H4 (cell line): ENCODE results near the gene PTPN20. TPM values are rescaled to one million over a fixed set of nuclear protein-coding genes. Genes with fewer than 3 reads are reported as not detected.

Source experiments
- DNase-seq: peaks from one replicate; pipeline ENCODE4 v3.0.0-alpha.2; 2015; ENCODE audit warnings: low spot score
- total RNA-seq: library from RNA; depleted of rRNA; stranded (reverse); fragments of >200 nt; shearing (Covaris generic); gene quantifications from 2 replicates; pipeline ENCODE4 v1.2.3, GENCODE V29; 2014

The PTPN20 gene
- total RNA-seq, 1 experiment from 2014 or later: not detected

GRCh38 chr10:47021850-47022249, 110.6 kb downstream of the PTPN20 start:
- no peak for DNase-seq

- no peak for DNase-seq
These were observed 111.3 kb downstream of the PTPN20 start for GRCh38 chr10:47022311-47023131.

- DNase-seq: no peak
These were observed 112.2 kb downstream of the PTPN20 start for GRCh38 chr10:47023237-47024045.

DNA sequence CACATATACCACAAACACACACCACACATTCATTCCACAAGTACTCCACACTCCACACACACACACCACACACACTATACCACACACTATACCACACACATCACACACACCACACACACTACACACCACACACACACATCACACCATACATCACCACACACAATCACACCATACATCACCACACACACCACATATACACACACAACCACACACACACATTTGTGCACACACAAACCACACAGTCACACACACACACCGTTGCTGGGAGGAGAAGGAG, 112.8 kb downstream of the PTPN20 start:
- no peak for DNase-seq

- DNase-seq: peak; percentile 66
These were observed 113.4 kb downstream of the PTPN20 start for GRCh38 chr10:47024399-47025252.

DNA sequence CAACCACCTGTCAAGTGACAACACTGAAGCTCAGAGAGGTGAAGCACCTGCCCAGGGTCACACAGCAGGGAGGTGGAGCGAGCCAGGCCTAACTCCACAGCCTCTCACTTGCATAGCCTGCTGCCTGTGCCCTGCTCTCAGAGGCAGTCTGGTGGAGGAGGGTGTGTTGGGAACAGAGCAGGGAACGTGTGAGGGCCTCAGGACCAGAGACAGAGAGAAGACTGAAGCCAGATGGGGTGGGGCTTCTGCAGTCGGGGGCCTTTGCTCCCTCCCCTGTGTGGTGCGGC, 114.0 kb downstream of the PTPN20 start:
- no peak for DNase-seq

- no peak for DNase-seq
These were observed 114.5 kb downstream of the PTPN20 start for GRCh38 chr10:47025540-47026300.

DNA sequence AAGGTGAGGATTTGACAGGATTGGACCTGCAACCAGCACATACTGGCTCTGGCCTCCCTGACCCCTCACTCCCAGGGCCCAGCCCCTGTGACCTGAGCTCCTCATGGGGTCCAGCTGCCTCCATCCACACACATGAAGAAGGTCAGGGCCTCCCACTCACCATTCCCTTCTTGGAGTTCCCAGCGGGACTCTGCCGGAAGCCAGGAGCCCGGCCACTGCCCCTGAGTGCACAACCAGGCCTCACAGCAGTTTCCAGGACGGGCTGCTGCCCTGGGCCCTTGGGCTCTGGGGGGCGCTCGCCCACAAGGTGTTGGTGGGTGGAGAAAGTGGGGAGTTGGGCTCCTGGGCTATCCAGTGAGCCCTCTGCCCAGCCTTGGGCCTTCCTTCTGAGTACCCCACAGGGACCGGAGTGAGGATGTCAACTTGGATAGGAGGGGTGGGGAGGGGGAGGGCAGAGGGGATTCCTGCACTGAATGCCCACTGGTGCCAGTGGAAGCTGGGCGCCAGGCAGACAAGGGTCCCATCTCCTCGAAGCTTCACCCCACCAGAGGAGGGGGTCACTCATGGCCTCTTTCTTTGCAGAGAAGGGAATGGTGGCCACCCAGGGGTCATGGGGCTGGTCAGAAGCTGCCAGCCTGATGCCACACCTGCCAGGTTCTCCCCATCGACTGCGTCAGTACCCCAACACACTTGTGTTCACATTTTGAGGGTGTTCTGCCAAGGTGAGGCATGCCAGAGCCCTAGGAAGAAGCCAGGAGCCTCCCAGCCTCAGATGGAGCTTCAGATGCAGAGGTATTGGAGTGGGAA, 115.3 kb downstream of the PTPN20 start:
- no peak for DNase-seq

DNA sequence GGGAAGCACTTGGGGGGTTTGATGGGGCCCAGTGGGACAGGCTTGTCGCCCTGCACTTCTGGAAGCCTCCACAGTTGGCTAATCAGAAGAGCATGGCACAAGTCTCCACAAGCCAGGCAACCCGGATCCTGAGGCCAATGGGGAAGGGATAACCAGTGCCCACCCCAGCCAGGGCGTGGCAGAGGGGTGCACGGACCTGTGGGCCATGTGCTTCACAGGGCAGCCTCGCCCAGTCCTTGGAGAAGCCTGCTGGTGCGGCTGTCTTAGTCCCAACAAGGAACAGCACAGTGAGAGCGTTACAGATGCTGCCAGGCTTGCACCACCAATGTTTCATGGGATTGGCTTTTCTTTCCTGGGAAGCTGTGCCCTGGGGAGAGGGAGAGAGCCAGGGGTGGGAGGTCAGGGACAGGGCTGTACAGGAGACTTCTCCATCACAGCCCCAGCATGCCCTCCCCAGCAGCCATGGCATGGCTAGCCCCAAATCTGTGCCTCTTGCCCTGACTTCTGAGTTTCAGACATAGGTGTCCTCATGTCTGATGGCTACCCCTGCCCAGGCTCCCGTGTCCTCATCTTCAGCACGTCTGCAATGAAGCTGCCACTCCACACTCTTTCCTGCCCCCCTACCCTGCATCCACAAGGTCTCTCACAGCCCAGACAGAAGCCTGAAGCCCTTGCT, 116.0 kb downstream of the PTPN20 start:
- no peak for DNase-seq

DNA sequence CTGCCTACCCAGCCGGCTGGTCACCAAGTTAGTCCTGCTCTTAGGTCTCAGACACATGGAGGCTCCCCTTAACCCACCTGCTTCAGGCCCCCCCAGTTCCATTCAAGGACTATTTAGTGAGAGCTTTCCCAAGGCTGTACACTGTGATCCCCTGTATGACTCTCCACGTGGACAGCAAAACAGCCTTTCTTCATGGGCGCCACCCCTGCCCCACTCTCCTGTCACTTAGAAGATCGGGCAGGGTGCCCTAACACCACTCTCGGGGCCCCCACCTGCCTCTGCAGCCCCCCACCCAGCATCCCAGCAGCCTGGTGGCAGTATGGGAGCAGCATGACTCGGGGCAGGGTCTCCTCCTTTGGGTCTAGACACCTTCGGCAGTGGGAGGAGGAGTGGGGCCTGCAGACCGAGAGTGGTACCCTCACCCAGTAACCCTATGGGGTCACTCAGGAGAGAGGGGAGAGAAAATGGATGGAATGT, 116.6 kb downstream of the PTPN20 start:
- DNase-seq: no peak

GRCh38 chr10:47028466-47028865, 117.2 kb downstream of the PTPN20 start:
- no peak for DNase-seq

DNA sequence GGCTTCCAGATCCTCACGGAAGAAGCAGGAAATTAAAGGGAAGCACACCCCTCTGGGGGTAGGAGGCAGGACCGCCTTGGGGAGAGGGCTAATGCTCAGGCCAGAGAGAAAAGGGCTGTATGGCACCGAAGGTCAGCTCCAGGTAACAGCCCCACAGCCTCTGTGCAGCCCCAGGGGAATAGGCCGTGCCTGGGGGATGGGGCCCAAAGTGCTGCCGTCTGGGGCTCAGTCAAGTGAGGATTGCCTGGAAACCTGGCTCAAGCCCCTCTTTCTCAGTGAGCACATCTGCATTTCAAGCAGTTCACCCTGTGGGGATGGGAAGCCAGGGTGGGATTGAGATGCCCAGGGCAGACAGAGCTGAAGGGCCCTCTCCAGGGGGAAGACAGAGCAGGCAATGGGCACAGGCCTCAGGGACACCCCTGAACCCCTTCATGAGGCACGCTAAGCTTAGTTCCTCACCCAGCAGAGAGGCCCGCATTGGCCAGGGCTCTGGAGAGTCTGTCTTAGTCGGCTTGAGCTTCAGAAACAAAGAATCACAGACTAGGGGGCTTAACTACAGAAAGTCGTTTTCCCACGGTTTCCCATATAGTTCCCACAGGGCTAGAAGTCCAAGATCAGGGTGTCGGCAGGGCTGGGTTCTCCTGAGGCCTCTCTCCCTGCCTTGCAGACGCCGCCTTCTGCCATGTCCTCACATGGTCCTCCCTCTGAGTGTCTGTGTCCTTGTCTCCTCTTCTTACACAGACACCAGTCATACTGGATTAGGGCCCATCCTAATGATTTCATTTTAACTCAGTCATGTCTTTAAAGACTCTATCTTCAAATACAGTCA, 118.2 kb downstream of the PTPN20 start:
- no peak for DNase-seq

GRCh38 chr10:47030191-47030703, 119.0 kb downstream of the PTPN20 start:
- no peak for DNase-seq

- peak; percentile 31 for DNase-seq
These were observed 120.1 kb downstream of the PTPN20 start for GRCh38 chr10:47031211-47031900.

- no peak for DNase-seq
These were observed 120.8 kb downstream of the PTPN20 start for GRCh38 chr10:47031901-47032465.

- DNase-seq: no peak
These were observed 121.9 kb downstream of the PTPN20 start for GRCh38 chr10:47033081-47033480.

GRCh38 chr10:47033541-47034270, 122.5 kb downstream of the PTPN20 start:
- DNase-seq: no peak
